Measurements from ENCODE around the gene GLUD2. TPM values are rescaled to one million over a fixed set of nuclear protein-coding genes. Genes with fewer than 3 reads are reported as not detected.
"Not testable (repeated sequence)": the region's sequence is repeated elsewhere in the genome, so short reads cannot be mapped to it uniquely, and the experiment has no call there.

The GLUD2 gene
- 1.4 TPM for total RNA-seq
- long read RNA-seq: 0 reads

GRCh38 chrX:121047441-121048419, at the start of gene GLUD2:
GLUD2 (plus strand) TSS chrX:121047610; CDS start chrX:121047685, 75 bp downstream.
- H3K27ac ChIP-seq; intact Hi-C loops (cut with DNase I); H3K27me3 ChIP-seq (ENCODE audit: low read depth); H3K36me3 ChIP-seq; H3K9me3 ChIP-seq; H3K4me1 ChIP-seq: not testable (repeated sequence)
- peak within 1 kb of the TSS; percentile 42 for H3K4me3 ChIP-seq
- ATAC-seq: peak; percentile 70 to 88
- peak; percentile 26 for TF ChIP-seq CTCF (IDR thresholded peaks at IDR 0.05)
- DNase-seq: peak; percentile 55

GRCh38 chrX:120999413-120999812, 48.0 kb upstream of the GLUD2 start:
- Histone ChIP-seq H3K27ac (no peak overlapping the region), H3K4me3 (no peak overlapping the region), H3K36me3 (no peaks in the 10 kb centered on the region), H3K9me3 (no peaks in the 10 kb centered on the region), H3K27me3 (ENCODE audit: low read depth) (no peaks in the 10 kb centered on the region), H3K4me1 (no peaks in the 10 kb centered on the region)
- intact Hi-C loops (cut with DNase I): no loop called here
- DNase-seq: no peak
- ATAC-seq: no peak
- TF ChIP-seq CTCF (IDR thresholded peaks at IDR 0.05): no peak

GRCh38 chrX:121000589-121000988, 46.8 kb upstream of the GLUD2 start:
- H3K4me1 ChIP-seq: no peaks in the 10 kb centered on the region
- H3K4me3 ChIP-seq: no peak overlapping the region
- ATAC-seq: no peak
- DNase-seq: no peak
- intact Hi-C loops (cut with DNase I): no loop called here
- TF ChIP-seq CTCF (IDR thresholded peaks at IDR 0.05): no peak
- H3K36me3 ChIP-seq: no peaks in the 10 kb centered on the region
- H3K9me3 ChIP-seq: no peaks in the 10 kb centered on the region
- H3K27me3 ChIP-seq (ENCODE audit: low read depth): no peaks in the 10 kb centered on the region
- H3K27ac ChIP-seq: no peak overlapping the region

GRCh38 chrX:121008920-121009319, 38.5 kb upstream of the GLUD2 start:
- no peak for TF ChIP-seq CTCF (IDR thresholded peaks at IDR 0.05)
- Histone ChIP-seq H3K9me3 (no peaks in the 10 kb centered on the region), H3K4me3 (no peak overlapping the region), H3K27me3 (ENCODE audit: low read depth) (no peaks in the 10 kb centered on the region), H3K4me1 (no peaks in the 10 kb centered on the region), H3K36me3 (no peaks in the 10 kb centered on the region), H3K27ac (no peak overlapping the region)
- intact Hi-C loops (cut with DNase I): no loop called here
- DNase-seq: no peak
- peak in 1 of 2 donors; percentile 75 for ATAC-seq

- no peaks in the 10 kb centered on the region for H3K4me1 ChIP-seq
- no peaks in the 10 kb centered on the region for H3K27me3 ChIP-seq (ENCODE audit: low read depth)
- H3K9me3 ChIP-seq: no peaks in the 10 kb centered on the region
- ATAC-seq (no peak), DNase-seq (no peak)
- H3K4me3 ChIP-seq: no peak overlapping the region
- no peaks in the 10 kb centered on the region for H3K36me3 ChIP-seq
- intact Hi-C loops (cut with DNase I): no loop called here
- TF ChIP-seq CTCF (IDR thresholded peaks at IDR 0.05): no peak
- H3K27ac ChIP-seq: no peak overlapping the region
Measured at GRCh38 chrX:121009764-121010163, 37.6 kb upstream of the GLUD2 start.

All from lower lobe of right lung (tissue), 2 donors.